ENCODE results near the gene MFRP. TPM values are rescaled to one million over a fixed set of nuclear protein-coding genes. Genes with fewer than 3 reads are reported as not detected.

MFRP gene
- total RNA-seq, 1 donor from 2014 or later, result not detected

- Histone ChIP-seq H3K4me1 (peaks cover 33% of the 10 kb centered on the region), H3K36me3 (no peaks in the 10 kb centered on the region), H3K4me3 (peak overlapping the region; percentile 55), H3K9me3 (no peaks in the 10 kb centered on the region), H3K27me3 (peaks cover 20% of the 10 kb centered on the region), H3K27ac (peak overlapping the region; percentile 87)
- TF ChIP-seq CTCF (IDR thresholded peaks at IDR 0.05), result no peak
- intact Hi-C loops (cut with DNase I), result no loop called here
- DNase-seq, result no peak
- no peak for ATAC-seq
Observed at GRCh38 chr11:119320240-119320775, 26.2 kb downstream of the MFRP start.

- no peak for TF ChIP-seq CTCF (IDR thresholded peaks at IDR 0.05)
- peak overlapping the region; percentile 87 for H3K27ac ChIP-seq
- no peak overlapping the region for H3K4me3 ChIP-seq
- H3K36me3 ChIP-seq, result no peaks in the 10 kb centered on the region
- peaks cover 25% of the 10 kb centered on the region for H3K27me3 ChIP-seq
- intact Hi-C loops (cut with DNase I), result loop anchor here (10.0 kb wide), 1 partner anchor 115 kb away; the partner anchor contains the start of gene CBL
- DNase-seq (no peak), ATAC-seq (no peak)
- H3K9me3 ChIP-seq, result no peaks in the 10 kb centered on the region
- peaks cover 33% of the 10 kb centered on the region for H3K4me1 ChIP-seq
Observed at GRCh38 chr11:119319700-119320239, 26.7 kb downstream of the MFRP start.

GRCh38 chr11:119319136-119319699 lies 27.3 kb downstream of the MFRP start:
- peak overlapping the region; percentile 87 for H3K27ac ChIP-seq
- H3K27me3 ChIP-seq, result peaks cover 26% of the 10 kb centered on the region
- ATAC-seq (no peak), DNase-seq (no peak)
- no peaks in the 10 kb centered on the region for H3K9me3 ChIP-seq
- no peak for TF ChIP-seq CTCF (IDR thresholded peaks at IDR 0.05)
- no peaks in the 10 kb centered on the region for H3K36me3 ChIP-seq
- no peak overlapping the region for H3K4me3 ChIP-seq
- peaks cover 33% of the 10 kb centered on the region for H3K4me1 ChIP-seq
- intact Hi-C loops (cut with DNase I), result loop anchor here (10.0 kb wide), 1 partner anchor 114 kb away; the partner anchor contains the start of gene CBL

- DNase-seq, result no peak
- Histone ChIP-seq H3K36me3 (no peaks in the 10 kb centered on the region), H3K9me3 (no peaks in the 10 kb centered on the region), H3K4me1 (peaks cover 33% of the 10 kb centered on the region), H3K27ac (peak overlapping the region; percentile 87), H3K27me3 (peaks cover 26% of the 10 kb centered on the region), H3K4me3 (no peak overlapping the region)
- TF ChIP-seq CTCF (IDR thresholded peaks at IDR 0.05), result no peak
- intact Hi-C loops (cut with DNase I), result loop anchor here (10.0 kb wide), 1 partner anchor 114 kb away; the partner anchor contains the start of gene CBL
- ATAC-seq, result peak; percentile 5
Observed at GRCh38 chr11:119318240-119319135, 28.0 kb downstream of the MFRP start.

- intact Hi-C loops (cut with DNase I), result loop anchor here (10.0 kb wide), 1 partner anchor 113 kb away; the partner anchor contains the start of gene CBL
- H3K36me3 ChIP-seq, result no peaks in the 10 kb centered on the region
- H3K4me3 ChIP-seq, result peak overlapping the region; percentile 57
- DNase-seq, result no peak
- H3K27ac ChIP-seq, result peak overlapping the region; percentile 87
- peaks cover 33% of the 10 kb centered on the region for H3K4me1 ChIP-seq
- H3K27me3 ChIP-seq, result peaks cover 26% of the 10 kb centered on the region
- TF ChIP-seq CTCF (IDR thresholded peaks at IDR 0.05), result no peak
- no peak for ATAC-seq
- no peaks in the 10 kb centered on the region for H3K9me3 ChIP-seq
Observed at GRCh38 chr11:119317592-119318239, 28.8 kb downstream of the MFRP start.

Measured in upper lobe of right lung (tissue), 1 donor.